Small intestine (tissue), 7 donors: ENCODE results near the gene SPATA25. TPM values are rescaled to one million over a fixed set of nuclear protein-coding genes. Genes with fewer than 3 reads are reported as not detected.
A peak's percentile ranks its signal among the peaks of the same experiment; 100 is the strongest.

Experiments
- DNase-seq, 2 donors: peaks; one replicate each; pipeline versions ENCODE4 v3.0.0 to v3.0.0-alpha.2; 2013
- FAIRE-seq: peaks from 2 replicates; lab custom pipeline; 2012; peaks lifted over from hg19 to GRCh38; lab: Jason Lieb, UNC
- H3K27ac ChIP-seq, 3 donors: one replicate each; pipeline ENCODE4 v1.5.1; 2013; ENCODE audit warnings: low read length in 2 of 3, mild to moderate bottlenecking in 2 of 3, control low read depth in 1 of 3, inconsistent platforms in 1 of 3, low read depth in 1 of 3, moderate library complexity in 1 of 3
- H3K27me3 ChIP-seq, 3 donors: one replicate each; pipeline ENCODE4 v1.6.1; 2013; ENCODE audit warnings: low read length in 3 of 3, inconsistent platforms in 1 of 3; ENCODE audit not compliant: control insufficient read depth in 3 of 3, insufficient read depth in 3 of 3
- H3K36me3 ChIP-seq, 3 donors: one replicate each; pipeline ENCODE4 v1.6.1; 2013; ENCODE audit warnings: low read length in 3 of 3, inconsistent platforms in 1 of 3, low read depth in 1 of 3, mild to moderate bottlenecking in 1 of 3, moderate library complexity in 1 of 3; ENCODE audit not compliant: control insufficient read depth in 3 of 3, insufficient read depth in 2 of 3
- H3K4me1 ChIP-seq, 3 donors: one replicate each; pipeline ENCODE4 v1.6.1; 2013; ENCODE audit warnings: low read length in 2 of 3, inconsistent platforms in 1 of 3, low read depth in 1 of 3, mild to moderate bottlenecking in 1 of 3, moderate library complexity in 1 of 3; ENCODE audit not compliant: control insufficient read depth in 3 of 3, insufficient read depth in 2 of 3
- H3K4me3 ChIP-seq, 3 donors: one replicate each; pipeline ENCODE4 v1.5.1; 2013; ENCODE audit warnings: low read length in 3 of 3, control low read depth in 1 of 3, inconsistent platforms in 1 of 3, low read depth in 1 of 3, mild to moderate bottlenecking in 1 of 3, moderate library complexity in 1 of 3
- H3K9me3 ChIP-seq, 2 donors: one replicate each; pipeline ENCODE4 v1.6.1; 2013; ENCODE audit warnings: low read depth in 1 of 2, low read length in 1 of 2; ENCODE audit not compliant: control insufficient read depth in 2 of 2, insufficient read depth in 1 of 2
- WGBS, 3 donors: extraction: QIAGEN DNeasy Blood & Tissue Kit; methylation state at CpG; one replicate each; pipeline ENCODE4 v1.1.7; 2013; 5-methylcytosine and 5-hydroxymethylcytosine counted together
- polyA plus RNA-seq, 4 donors: library from polyadenylated mRNA; stranded (reverse) in 3 of 4; unstranded in 1 of 4; fragments of 200-250 nt in 3 of 4; fragments of 120-200 nt in 1 of 4; gene quantifications; one replicate each; pipeline versions ENCODE4 v1.2.1 to v1.2.3, GENCODE V29; 2013
- donor health status: healthy with polysubstance abuse.
- donor health status: control.
- donor health status: control.
- donor health status: Bipolar disorder and iron deficiency.
- donor health status: healthy.

SPATA25 gene
- polyA plus RNA-seq, 4 donors = 1.8 to 16.4 TPM; not detected in 2

DNA sequence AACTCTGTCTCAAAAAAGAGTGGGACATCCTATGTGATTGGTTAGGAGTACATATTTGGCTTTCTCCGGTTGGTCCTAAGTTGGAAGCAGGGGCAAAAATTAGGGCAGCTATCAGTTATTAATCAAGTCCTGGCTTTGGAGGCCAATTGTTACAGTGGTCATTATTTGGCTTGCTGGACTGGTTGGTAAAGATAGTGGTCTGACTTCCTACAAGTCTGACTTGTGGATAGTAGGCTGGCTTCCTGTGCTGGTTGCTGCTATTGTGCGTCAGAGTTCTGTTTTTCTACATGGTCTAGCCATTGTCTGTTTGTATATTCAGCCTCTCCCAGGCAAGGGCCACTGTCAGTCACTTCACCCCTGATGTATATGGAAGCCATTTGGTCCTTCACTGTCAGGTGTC lies 37.2 kb downstream of the SPATA25 start:
- DNase-seq (no peak), FAIRE-seq (no peak)
- no peaks in the 10 kb centered on the region for H3K27me3 ChIP-seq
- H3K4me1 ChIP-seq = peaks cover 0 to 15% (median 3%) of the 10 kb centered on the region in 3 donors
- no peaks in the 10 kb centered on the region for H3K9me3 ChIP-seq
- no peak overlapping the region for H3K4me3 ChIP-seq
- H3K27ac ChIP-seq = peak overlapping the region in 1 of 3 donors; percentile 61
- WGBS, 3 donors = 95 to 96% (median 96%) methylated on average over 2 of the region's 2 CpGs
- peaks cover 5 to 67% (median 6%) of the 10 kb centered on the region in 3 donors for H3K36me3 ChIP-seq

DNA sequence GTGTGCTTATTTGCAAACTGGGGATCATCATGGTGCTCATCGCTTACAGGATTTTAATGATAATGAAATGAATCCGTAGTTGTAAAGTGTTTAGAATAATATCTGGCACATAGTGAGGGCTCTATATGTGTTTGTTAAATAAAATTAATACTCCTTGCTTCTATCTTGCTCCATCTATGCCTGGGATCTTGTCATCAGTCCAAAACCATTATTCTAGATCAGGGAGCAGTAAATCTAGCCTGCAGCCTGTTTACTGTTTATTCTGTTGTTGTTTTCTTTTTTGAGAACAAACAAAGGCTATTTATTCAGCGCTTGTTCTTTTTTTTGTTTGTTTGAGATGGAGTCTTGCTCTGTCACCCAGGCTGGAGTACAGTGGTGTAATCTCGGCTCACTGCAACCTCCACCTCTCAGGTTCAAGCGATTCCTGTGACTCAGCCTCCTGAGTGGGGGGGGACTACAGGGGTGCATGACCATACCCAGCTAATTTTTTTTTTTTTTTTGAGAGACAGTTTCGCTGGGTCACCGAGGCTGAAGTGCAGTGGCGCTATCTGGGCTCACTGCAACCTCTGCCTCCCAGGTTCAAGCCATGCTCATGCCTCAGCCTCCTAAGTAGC lies 38.3 kb downstream of the SPATA25 start:
- Histone ChIP-seq H3K9me3 (no peaks in the 10 kb centered on the region), H3K27me3 (no peaks in the 10 kb centered on the region), H3K36me3 (peaks cover 10 to 66% (median 12%) of the 10 kb centered on the region in 3 donors), H3K4me3 (no peak overlapping the region), H3K27ac (no peak overlapping the region), H3K4me1 (peaks cover 0 to 8% (median 0%) of the 10 kb centered on the region in 3 donors)
- FAIRE-seq = no peak
- 89 to 93% (median 91%) methylated on average over 8 of the region's 8 CpGs for WGBS, 3 donors
- no peak for DNase-seq

DNA sequence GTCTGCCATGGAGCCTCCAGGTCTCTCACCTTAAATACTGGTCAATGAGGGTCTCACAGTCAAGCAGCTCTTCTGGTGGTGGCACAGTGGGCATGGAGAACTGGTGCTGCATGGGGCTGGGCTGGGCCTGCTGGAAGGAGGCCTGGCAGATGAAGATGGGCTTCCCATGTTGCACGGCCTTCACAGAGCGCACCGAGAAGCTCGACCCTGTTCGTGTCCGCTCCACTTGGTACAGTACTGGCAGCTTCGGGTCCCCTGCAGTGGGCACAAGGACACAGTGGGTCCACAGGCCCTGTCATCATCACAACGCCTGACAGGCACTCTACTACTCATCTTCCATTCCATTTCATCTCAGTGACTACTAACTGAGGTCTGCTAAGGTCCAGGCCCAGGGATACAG lies 39.0 kb downstream of the SPATA25 start:
- no peak for FAIRE-seq
- Histone ChIP-seq H3K9me3 (no peaks in the 10 kb centered on the region), H3K27ac (no peak overlapping the region), H3K4me1 (peaks cover 0 to 8% (median 0%) of the 10 kb centered on the region in 3 donors), H3K27me3 (no peaks in the 10 kb centered on the region), H3K36me3 (peaks cover 16 to 70% (median 17%) of the 10 kb centered on the region in 3 donors), H3K4me3 (no peak overlapping the region)
- 95 to 96% (median 96%) methylated on average over 8 of the region's 8 CpGs for WGBS, 3 donors
- no peak for DNase-seq

DNA sequence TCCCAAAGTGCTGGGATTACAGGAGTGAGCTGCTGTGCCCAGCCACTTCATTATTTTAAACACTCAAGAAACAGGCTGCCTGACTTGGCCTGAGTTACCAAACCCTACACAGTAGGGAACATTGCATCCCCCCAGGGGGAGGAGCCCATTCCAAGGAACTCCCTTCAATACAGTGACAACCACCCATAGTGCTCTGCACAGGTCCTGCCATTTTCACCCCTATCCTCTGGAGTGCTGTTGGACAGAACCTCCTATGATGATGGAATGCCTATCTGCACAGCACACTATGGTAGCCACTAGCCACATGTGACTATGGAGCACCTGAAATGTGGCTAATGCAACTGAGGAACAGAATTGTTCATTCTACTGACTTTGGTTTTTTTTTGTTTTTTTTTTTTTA lies 42.0 kb downstream of the SPATA25 start:
- FAIRE-seq = no peak
- peaks cover 19 to 82% (median 23%) of the 10 kb centered on the region in 3 donors for H3K36me3 ChIP-seq
- H3K27ac ChIP-seq = no peak overlapping the region

DNA sequence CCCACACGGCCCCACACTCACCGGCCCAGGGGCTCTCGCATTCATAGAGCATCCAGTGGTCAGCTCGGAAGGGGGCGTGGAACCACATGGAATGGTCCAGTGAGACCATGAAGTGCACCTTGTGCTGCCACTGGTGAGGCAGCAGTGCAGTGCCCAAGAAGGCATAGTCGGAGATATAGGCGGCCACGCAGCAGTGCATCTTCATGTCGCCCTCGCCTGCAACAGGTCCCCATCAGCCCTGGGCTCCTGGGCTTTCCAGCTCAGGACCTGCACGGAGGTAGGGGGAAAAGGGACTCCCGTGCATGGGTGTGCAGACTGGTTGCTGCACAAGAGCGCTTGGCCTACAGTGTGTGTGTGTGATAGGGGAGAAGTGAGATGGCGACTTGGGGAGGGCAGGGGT lies 43.9 kb downstream of the SPATA25 start:
- FAIRE-seq (no peak), DNase-seq (no peak)
- peak overlapping the region in 1 of 3 donors; percentile 8 for H3K27ac ChIP-seq
- H3K4me3 ChIP-seq = no peak overlapping the region
- 92 to 98% (median 96%) methylated on average over 14 of the region's 14 CpGs for WGBS, 3 donors
- H3K4me1 ChIP-seq = no peaks in the 10 kb centered on the region
- no peaks in the 10 kb centered on the region for H3K27me3 ChIP-seq
- H3K36me3 ChIP-seq = peaks cover 17 to 78% (median 20%) of the 10 kb centered on the region in 3 donors
- no peaks in the 10 kb centered on the region for H3K9me3 ChIP-seq

More for the DNA sequence above, 42.0 kb downstream of the SPATA25 start:
- DNase-seq = no peak
- Histone ChIP-seq H3K9me3 (no peaks in the 10 kb centered on the region), H3K4me3 (no peak overlapping the region), H3K27me3 (no peaks in the 10 kb centered on the region), H3K4me1 (no peaks in the 10 kb centered on the region)

DNA sequence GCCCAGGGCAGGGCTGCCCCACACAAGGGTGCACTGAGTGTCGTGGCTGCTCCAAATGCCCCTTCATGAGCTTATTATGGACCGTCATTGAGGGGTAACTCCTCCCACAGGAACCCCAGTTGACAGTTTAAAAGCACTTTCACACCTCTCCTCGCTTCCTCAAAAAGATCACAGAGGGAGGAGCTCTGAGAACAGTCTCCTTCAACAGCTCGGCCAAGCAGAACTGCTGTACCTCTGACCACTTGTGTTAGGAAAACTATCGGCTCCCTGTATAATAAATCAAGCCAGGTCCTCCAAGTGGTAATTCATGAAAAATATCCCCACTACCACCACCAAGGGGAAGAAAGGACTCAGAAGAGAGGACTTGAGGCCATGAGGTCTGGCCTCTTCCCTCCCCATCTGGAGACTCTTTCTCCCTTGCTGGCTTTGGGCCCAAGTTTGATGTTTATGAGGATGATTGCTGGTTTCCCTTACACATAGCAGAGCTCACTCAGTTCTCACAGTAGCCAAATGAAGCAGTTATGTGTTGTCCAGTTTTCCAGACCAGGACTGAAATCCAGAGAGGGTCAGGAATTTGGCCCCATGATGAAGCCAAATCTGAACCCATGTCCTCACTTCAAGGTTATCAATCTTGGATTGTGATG lies 45.1 kb downstream of the SPATA25 start:
- Histone ChIP-seq H3K9me3 (no peaks in the 10 kb centered on the region), H3K27me3 (no peaks in the 10 kb centered on the region), H3K36me3 (peaks cover 14 to 68% (median 20%) of the 10 kb centered on the region in 3 donors), H3K4me1 (no peaks in the 10 kb centered on the region), H3K4me3 (no peak overlapping the region), H3K27ac (peak overlapping the region in 1 of 3 donors; percentile 16)
- 49 to 82% (median 63%) methylated on average over 5 of the region's 5 CpGs for WGBS, 3 donors
- DNase-seq (no peak), FAIRE-seq (no peak)

DNA sequence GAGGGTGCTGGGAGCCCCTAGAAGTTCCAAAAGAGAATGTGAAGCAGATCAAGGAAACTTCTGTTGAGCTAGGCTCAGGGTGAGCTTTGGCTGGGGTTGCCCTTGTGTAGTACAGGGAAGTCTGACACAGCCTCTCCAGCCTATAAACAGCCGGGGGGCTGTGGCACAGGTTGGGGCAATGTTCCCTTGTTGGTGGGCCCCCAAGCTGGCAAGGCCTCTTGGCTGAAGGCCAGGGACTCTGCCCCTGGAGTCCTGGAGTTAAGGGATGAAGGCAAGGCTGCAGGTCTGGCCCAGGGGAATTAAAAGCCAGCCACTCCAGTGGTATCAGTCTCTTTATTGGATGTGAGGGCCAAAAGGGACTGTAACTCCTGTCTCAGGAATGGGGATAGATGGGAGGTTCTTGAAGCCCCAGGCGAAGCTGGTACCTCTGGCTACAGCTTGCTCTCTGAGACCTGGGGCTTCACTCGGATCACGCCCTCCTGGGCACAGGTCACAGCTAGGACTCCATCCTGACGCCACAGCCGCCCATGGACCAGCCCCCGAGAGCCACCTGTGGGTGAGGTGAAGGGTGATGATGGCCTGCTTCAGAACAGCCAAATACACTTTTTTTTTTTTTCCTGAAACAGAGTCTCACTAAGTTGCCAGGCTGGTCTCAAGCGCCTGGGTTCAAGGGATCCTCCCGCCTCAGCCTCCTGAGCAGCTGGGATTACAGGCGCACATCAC lies 45.9 kb downstream of the SPATA25 start:
- H3K36me3 ChIP-seq = peaks cover 14 to 63% (median 20%) of the 10 kb centered on the region in 3 donors
- H3K4me1 ChIP-seq = no peaks in the 10 kb centered on the region
- H3K9me3 ChIP-seq = no peaks in the 10 kb centered on the region
- WGBS, 3 donors = 88 to 96% (median 92%) methylated on average over 10 of the region's 10 CpGs
- H3K27me3 ChIP-seq = no peaks in the 10 kb centered on the region
- DNase-seq (no peak), FAIRE-seq (no peak)
- H3K27ac ChIP-seq = no peak overlapping the region
- no peak overlapping the region for H3K4me3 ChIP-seq

DNA sequence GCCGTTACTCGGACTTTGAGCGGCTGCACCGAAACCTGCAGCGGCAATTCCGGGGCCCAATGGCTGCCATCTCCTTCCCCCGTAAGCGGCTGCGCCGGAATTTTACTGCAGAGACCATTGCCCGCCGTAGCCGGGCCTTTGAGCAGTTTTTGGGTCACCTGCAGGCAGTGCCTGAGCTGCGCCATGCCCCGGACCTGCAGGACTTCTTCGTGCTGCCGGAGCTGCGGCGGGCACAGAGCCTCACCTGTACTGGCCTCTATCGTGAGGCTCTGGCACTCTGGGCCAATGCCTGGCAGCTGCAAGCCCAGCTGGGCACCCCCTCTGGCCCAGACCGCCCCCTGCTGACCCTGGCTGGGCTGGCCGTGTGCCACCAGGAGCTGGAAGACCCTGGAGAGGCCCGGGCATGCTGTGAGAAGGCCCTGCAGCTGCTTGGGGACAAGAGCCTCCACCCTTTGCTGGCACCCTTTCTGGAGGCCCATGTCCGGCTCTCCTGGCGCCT lies 46.7 kb downstream of the SPATA25 start:
- no peaks in the 10 kb centered on the region for H3K9me3 ChIP-seq
- no peaks in the 10 kb centered on the region for H3K27me3 ChIP-seq
- no peak for DNase-seq
- no peak overlapping the region for H3K4me3 ChIP-seq
- no peaks in the 10 kb centered on the region for H3K4me1 ChIP-seq
- 86 to 91% (median 89%) methylated on average over 21 to 25 of the region's 25 CpGs for WGBS, 3 donors
- no peak overlapping the region for H3K27ac ChIP-seq
- FAIRE-seq = no peak
- H3K36me3 ChIP-seq = peaks cover 14 to 62% (median 20%) of the 10 kb centered on the region in 3 donors
